OCI-LY1 (cell line): ENCODE results near the gene EHD1.

Experiments used
- H2AFZ ChIP-seq: fragments of 200-600 bp; sonication (generic), shearing (Covaris generic); 2 replicates; pipeline ENCODE4 v1.6.0; 2014; ENCODE audit warnings: antibody characterized with exemption, mild to moderate bottlenecking, low read length
- H3F3A ChIP-seq: fragments of 200-600 bp; sonication (generic), shearing (Covaris generic); 2 replicates; pipeline ENCODE4 v1.6.0; 2014; ENCODE audit warnings: mild to moderate bottlenecking, antibody characterized with exemption, low read length, moderate library complexity; ENCODE audit not compliant: insufficient read depth
- H3K27ac ChIP-seq: fragments of 200-600 bp; sonication (generic); 2 replicates; pipeline ENCODE4 v1.5.1; 2014; ENCODE audit warnings: low read length, mixed run types, mild to moderate bottlenecking, low read depth; ENCODE audit not compliant: poor library complexity, severe bottlenecking
- H3K27me3 ChIP-seq: fragments of 200-600 bp; sonication (generic); 2 replicates; pipeline ENCODE4 v1.6.0; 2014; ENCODE audit warnings: antibody characterized with exemption, mild to moderate bottlenecking, low read length, moderate library complexity; ENCODE audit not compliant: insufficient read depth
- H3K36me3 ChIP-seq: fragments of 200-600 bp; sonication (generic); 2 replicates; pipeline ENCODE4 v1.6.1; 2014; ENCODE audit warnings: mild to moderate bottlenecking, antibody characterized with exemption, low read length, moderate library complexity, mixed read lengths; ENCODE audit not compliant: insufficient read depth
- H3K4me1 ChIP-seq: fragments of 200-600 bp; sonication (generic); 2 replicates; pipeline ENCODE4 v1.5.1; 2014; ENCODE audit warnings: mild to moderate bottlenecking, low read length, moderate library complexity; ENCODE audit not compliant: insufficient read depth, severe bottlenecking
- H3K4me2 ChIP-seq: fragments of 200-600 bp; sonication (generic), shearing (Covaris generic); 2 replicates; pipeline ENCODE4 v1.6.1; 2014; ENCODE audit warnings: low read length
- H3K4me3 ChIP-seq: fragments of 200-600 bp; sonication (generic); 2 replicates; pipeline ENCODE4 v1.5.1; 2014; ENCODE audit warnings: low read length, low read depth, mild to moderate bottlenecking, mixed read lengths; ENCODE audit not compliant: poor library complexity, severe bottlenecking
- H3K79me2 ChIP-seq: fragments of 200-600 bp; shearing (Covaris generic); 2 replicates; pipeline ENCODE4 v1.6.1; 2016; ENCODE audit warnings: mixed run types, low read length, mixed read lengths; ENCODE audit not compliant: insufficient read depth
- H3K9ac ChIP-seq: fragments of 200-600 bp; sonication (generic), shearing (Covaris generic); 2 replicates; pipeline ENCODE4 v1.6.1; 2014; ENCODE audit warnings: mild to moderate bottlenecking, low read length, mixed read lengths
- H3K9me2 ChIP-seq: fragments of 200-600 bp; sonication (generic), shearing (Covaris generic); 2 replicates; pipeline ENCODE4 v1.6.1; 2014; ENCODE audit warnings: low read depth, mild to moderate bottlenecking, low read length, mixed read lengths
- H3K9me3 ChIP-seq: fragments of 200-600 bp; shearing (Covaris generic); 2 replicates; pipeline ENCODE4 v1.6.1; 2014; ENCODE audit warnings: low read length, mixed read lengths
- H4K20me1 ChIP-seq: fragments of 200-600 bp; sonication (generic), shearing (Covaris generic); 2 replicates; pipeline ENCODE4 v1.6.0; 2016; ENCODE audit warnings: mild to moderate bottlenecking, low read length; ENCODE audit not compliant: insufficient read depth
- CTCF ChIP-seq: fragments of 200-600 bp; sonication (generic), shearing (Covaris generic); IDR thresholded peaks from 2 replicates; pipeline ENCODE4 v1.5.1; 2017; ENCODE audit warnings: mild to moderate bottlenecking, antibody characterized with exemption, low read length, moderate library complexity, mixed read lengths
- EZH2 ChIP-seq: fragments of 200-600 bp; sonication (generic), shearing (Covaris generic); IDR thresholded peaks from 2 replicates; pipeline ENCODE4 v1.8.0; 2017; ENCODE audit warnings: borderline replicate concordance, mixed run types, mild to moderate bottlenecking, antibody characterized with exemption, low read length, moderate library complexity, mixed read lengths

Gene EHD1

GRCh38 chr11:64865286-64866172, 12.9 kb downstream of the EHD1 start:
- Histone ChIP-seq H3K27ac (peak overlapping the region; percentile 99), H3K9ac (peak overlapping the region; percentile 67), H3K4me3 (peak overlapping the region; percentile 43), H3K36me3 (peaks cover 38% of the 10 kb centered on the region), H3K9me3 (no peaks in the 10 kb centered on the region), H3K79me2 (peaks cover 19% of the 10 kb centered on the region; the same call in 1 of the 2 replicates), H4K20me1 (no peaks in the 10 kb centered on the region), H3K4me2 (peak overlapping the region; percentile 71), H3K9me2 (no peaks in the 10 kb centered on the region), H3K4me1 (peaks cover 93% of the 10 kb centered on the region), H2AFZ (no peak overlapping the region), H3F3A (peaks cover 14% of the 10 kb centered on the region), H3K27me3 (no peaks in the 10 kb centered on the region)
- no peak for TF ChIP-seq CTCF
- TF ChIP-seq EZH2: no peak

GRCh38 chr11:64864473-64865285, 13.7 kb downstream of the EHD1 start:
- peak overlapping the region; percentile 67 for H3K9ac ChIP-seq
- TF ChIP-seq EZH2: no peak
- TF ChIP-seq CTCF: no peak
- no peaks in the 10 kb centered on the region for H4K20me1 ChIP-seq
- H3F3A ChIP-seq: peaks cover 10% of the 10 kb centered on the region
- H2AFZ ChIP-seq: no peak overlapping the region
- peak overlapping the region; percentile 99 for H3K27ac ChIP-seq
- H3K9me3 ChIP-seq: no peaks in the 10 kb centered on the region
- peak overlapping the region; percentile 71 for H3K4me2 ChIP-seq
- peaks cover 19% of the 10 kb centered on the region; the same call in 1 of the 2 replicates for H3K79me2 ChIP-seq
- H3K4me3 ChIP-seq: peak overlapping the region; percentile 43
- peaks cover 93% of the 10 kb centered on the region for H3K4me1 ChIP-seq
- no peaks in the 10 kb centered on the region for H3K27me3 ChIP-seq
- no peaks in the 10 kb centered on the region for H3K9me2 ChIP-seq
- peaks cover 33% of the 10 kb centered on the region for H3K36me3 ChIP-seq

- peak overlapping the region; percentile 71 for H3K4me2 ChIP-seq
These were observed 14.3 kb downstream of the EHD1 start for GRCh38 chr11:64864135-64864472.

More at GRCh38 chr11:64864135-64864472, 14.3 kb downstream of the EHD1 start:
- Histone ChIP-seq H3K79me2 (peaks cover 19% of the 10 kb centered on the region; the same call in 1 of the 2 replicates), H3K27ac (peak overlapping the region; percentile 99), H2AFZ (no peak overlapping the region), H3K9me3 (no peaks in the 10 kb centered on the region), H3K4me1 (peaks cover 93% of the 10 kb centered on the region), H3K4me3 (peak overlapping the region; percentile 43), H3F3A (peaks cover 10% of the 10 kb centered on the region; the same call in 1 of the 2 replicates), H4K20me1 (no peaks in the 10 kb centered on the region), H3K36me3 (peaks cover 34% of the 10 kb centered on the region), H3K27me3 (no peaks in the 10 kb centered on the region), H3K9ac (peak overlapping the region; percentile 67), H3K9me2 (no peaks in the 10 kb centered on the region)
- TF ChIP-seq CTCF (no peak), EZH2 (no peak)
